Activated T-helper 2 cell treated with anti-CD3 and anti-CD28 coated beads, Interferon-gamma antibody, Interleukin-2, Interleukin-4, amounts not matched to agents 10 μg/mL and 5 μg/mL and 100 μg/mL, durations not matched to agents 14 hours and 24 hours and 36 hours (primary cell): ENCODE measurements around the gene PPP6R2. TPM values are rescaled to one million over a fixed set of nuclear protein-coding genes. Genes with fewer than 3 reads are reported as not detected.
A peak's percentile ranks its signal among the peaks of the same experiment; 100 is the strongest.

Experiments used
- DNase-seq: peaks from one replicate; pipeline ENCODE4 v3.0.0; 2021; ENCODE audit warnings: low spot score
- H3K27ac Mint-ChIP-seq: one replicate; pipeline ENCODE4 v1.8.0; 2021; ENCODE audit warnings: mixed read lengths
- H3K27me3 Mint-ChIP-seq: one replicate; pipeline ENCODE4 v1.8.0; 2021; ENCODE audit warnings: low read depth, mixed read lengths
- H3K36me3 Mint-ChIP-seq: one replicate; pipeline ENCODE4 v1.8.0; 2021; ENCODE audit warnings: low read depth, mixed read lengths
- H3K4me1 Mint-ChIP-seq: one replicate; pipeline ENCODE4 v1.8.0; 2021; ENCODE audit warnings: low read depth, mixed read lengths
- H3K4me3 Mint-ChIP-seq: one replicate; pipeline ENCODE4 v1.8.0; 2021; ENCODE audit warnings: low read depth, mild to moderate bottlenecking, moderate library complexity, mixed read lengths
- H3K9me3 Mint-ChIP-seq: one replicate; pipeline ENCODE4 v1.8.0; 2021; ENCODE audit warnings: mixed read lengths
- intact Hi-C: fragments of 100-400 bp; cut with micrococcal nuclease; formaldehyde crosslinking; loops from one replicate; pipeline ENCODE4 v1.15.1; 2023
- total RNA-seq: library from RNA; stranded (reverse); gene quantifications from 2 replicates; pipeline ENCODE4 v1.2.3, GENCODE V29; 2022

The PPP6R2 gene
- total RNA-seq, 1 donor from 2014 or later: 45.0 TPM

DNA sequence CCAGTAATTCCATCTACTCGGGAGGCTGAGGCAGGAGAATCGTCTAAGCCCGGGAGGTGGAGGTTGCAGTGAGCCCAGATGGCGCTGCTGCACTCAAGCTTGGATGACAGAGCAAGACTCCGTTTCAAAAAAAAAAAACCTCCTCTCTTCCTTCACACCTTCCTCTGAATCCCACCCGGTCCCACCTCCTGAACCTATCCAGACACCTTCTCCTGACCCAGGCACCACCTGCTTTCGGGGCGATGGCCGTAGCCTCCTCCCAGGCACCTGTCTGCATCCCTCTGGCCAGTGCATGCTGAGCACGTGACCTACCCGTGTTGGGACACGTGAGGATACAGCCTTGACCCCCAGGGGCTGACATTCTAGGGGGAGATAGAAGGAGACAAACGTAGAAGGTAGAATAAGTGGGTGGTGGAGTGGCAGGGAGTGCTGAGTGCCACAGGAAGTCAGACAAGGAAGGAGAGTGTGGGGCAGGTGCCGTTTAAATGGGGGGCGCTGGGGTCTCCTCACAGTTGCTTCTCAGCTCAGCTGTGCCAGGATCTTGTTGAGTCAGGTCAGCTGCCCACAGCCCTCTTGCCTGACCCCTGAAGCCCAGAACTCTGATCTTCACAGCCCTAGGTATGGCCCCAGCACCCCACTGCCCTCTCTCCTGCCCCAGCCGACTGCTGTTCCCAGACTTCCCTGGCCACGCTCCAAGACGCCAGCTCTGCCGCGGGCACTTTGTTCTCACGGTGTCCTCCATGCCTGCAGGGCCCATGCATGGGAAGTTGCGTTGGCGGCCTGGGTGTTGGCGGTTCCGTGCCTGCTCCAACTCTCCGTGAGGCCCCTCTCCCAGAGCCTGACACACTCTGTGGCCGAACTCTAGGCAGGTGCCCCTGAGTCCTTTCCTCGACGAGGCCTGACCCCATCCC is 142.3 kb downstream of the PPP6R2 start:
- Mint-ChIP-seq H3K27ac (no peak overlapping the region), H3K27me3 (no peaks in the 10 kb centered on the region), H3K9me3 (no peaks in the 10 kb centered on the region), H3K36me3 (no peaks in the 10 kb centered on the region), H3K4me1 (peaks cover 2% of the 10 kb centered on the region), H3K4me3 (no peak overlapping the region)
- DNase-seq: no peak
- intact Hi-C loops: no loop called here

DNA sequence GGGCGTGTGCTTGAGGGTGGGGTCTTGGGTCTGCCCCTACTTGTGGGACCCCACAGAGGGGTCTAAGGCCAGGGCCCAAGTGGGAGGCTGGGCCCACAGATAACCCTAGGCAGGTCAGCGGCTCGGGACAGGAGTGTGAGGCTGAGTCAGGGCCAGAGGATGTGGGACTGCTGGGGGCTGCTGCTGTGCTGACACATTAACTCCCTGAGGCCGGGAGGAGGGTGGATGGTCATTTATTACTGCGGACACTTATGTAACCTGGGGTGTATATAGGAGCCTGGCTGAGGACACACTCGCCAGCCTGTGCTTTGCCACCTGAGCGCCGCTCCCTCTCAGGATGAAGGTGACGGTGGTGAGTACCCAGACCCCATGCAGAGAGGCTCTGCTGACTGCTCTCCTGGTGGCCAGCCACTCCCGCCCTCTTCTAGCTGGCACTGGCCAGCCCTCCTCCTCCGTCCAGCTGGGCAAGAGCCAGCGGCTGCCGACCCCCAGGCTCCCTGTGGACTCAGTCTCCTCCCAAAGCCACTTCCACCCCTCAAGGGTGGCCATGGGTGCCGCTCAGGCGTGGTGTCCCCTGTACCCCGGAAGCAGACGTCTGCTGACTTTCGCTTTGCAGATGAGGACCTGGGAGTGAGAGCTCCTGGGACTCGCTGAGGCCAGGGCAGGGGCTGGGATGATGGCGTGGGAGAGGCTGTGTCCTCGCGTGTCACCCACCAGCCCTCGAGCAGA is 143.6 kb downstream of the PPP6R2 start, which contains the start of gene MIOX:
Gene MIOX (plus strand): TSS at position 299 of the 729 bp plus-strand sequence. CDS start 39 bp downstream, at position 338.
- Mint-ChIP-seq H3K4me1 (peaks cover 8% of the 10 kb centered on the region), H3K27ac (no peak within 1 kb of the TSS), H3K9me3 (no peaks in the 10 kb centered on the region), H3K27me3 (peaks cover 1% of the 10 kb centered on the region), H3K4me3 (no peak within 1 kb of the TSS), H3K36me3 (no peaks in the 10 kb centered on the region)
- intact Hi-C loops: no loop called here
- DNase-seq: no peak

DNA sequence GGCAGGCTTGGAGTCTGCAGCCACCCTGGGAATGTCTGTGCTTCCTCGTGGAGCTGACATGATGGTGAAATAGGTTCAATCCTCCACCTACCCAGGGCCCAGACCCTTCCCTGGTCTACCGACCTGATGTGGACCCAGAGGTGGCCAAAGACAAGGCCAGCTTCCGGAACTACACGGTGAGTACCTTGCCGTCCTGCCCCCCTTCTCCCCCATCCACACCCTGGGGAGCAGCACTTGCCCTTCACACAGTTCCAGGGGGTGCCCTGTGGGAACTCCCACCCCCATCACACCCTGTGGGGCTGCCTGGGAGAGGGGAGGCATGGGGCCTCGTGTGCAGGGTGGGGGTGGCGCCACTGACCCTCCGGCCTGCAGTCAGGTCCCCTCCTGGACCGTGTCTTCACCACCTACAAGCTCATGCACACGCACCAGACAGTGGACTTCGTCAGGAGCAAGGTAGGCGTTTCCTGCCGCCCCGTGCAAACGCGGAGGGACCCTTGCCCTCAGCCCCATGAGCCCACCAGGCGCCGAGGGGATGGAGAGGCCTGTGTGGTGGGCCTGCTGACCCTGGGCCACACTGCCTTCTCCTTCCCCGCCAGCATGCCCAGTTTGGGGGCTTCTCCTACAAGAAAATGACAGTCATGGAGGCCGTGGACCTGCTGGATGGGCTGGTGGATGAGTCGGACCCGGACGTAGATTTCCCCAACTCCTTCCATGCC is 144.3 kb downstream of the PPP6R2 start:
- DNase-seq: no peak
- Mint-ChIP-seq H3K36me3 (no peaks in the 10 kb centered on the region), H3K4me1 (peaks cover 7% of the 10 kb centered on the region), H3K27ac (no peak overlapping the region), H3K4me3 (no peak overlapping the region), H3K27me3 (peaks cover 1% of the 10 kb centered on the region), H3K9me3 (no peaks in the 10 kb centered on the region)
- intact Hi-C loops: no loop called here

DNA sequence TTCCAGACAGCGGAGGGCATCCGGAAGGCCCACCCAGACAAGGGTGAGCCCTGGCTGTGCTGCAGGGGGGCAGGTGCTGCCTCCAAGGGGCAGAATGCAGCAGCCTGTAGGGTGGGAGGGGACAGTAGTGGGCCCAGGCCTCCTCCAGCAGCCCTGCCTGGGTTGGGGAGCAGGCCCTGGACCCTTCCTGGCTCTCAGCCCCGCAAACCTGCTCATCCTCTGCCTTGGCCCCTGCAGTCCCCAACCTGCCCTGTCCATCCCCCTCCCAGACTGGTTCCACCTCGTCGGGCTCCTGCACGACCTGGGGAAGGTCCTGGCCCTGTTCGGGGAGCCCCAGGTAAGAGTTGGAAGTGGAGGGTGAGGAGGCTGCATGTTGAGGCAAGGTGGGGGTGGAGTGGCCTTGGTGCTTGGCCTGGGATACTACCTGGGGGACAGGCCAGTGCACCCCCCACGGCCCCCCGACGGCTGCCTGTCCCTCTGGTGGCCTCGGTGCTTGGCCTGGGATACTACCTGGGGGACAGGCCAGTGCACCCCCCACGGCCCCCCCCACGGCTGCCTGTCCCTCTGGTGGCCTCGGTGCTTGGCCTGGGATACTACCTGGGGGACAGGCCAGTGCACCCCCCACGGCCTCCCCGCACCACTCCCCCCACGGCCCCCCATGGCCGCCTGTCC is 145.0 kb downstream of the PPP6R2 start:
- H3K9me3 Mint-ChIP-seq: no peaks in the 10 kb centered on the region
- H3K36me3 Mint-ChIP-seq: no peaks in the 10 kb centered on the region
- peaks cover 7% of the 10 kb centered on the region for H3K4me1 Mint-ChIP-seq
- H3K4me3 Mint-ChIP-seq: no peak overlapping the region
- no peak overlapping the region for H3K27ac Mint-ChIP-seq
- intact Hi-C loops: no loop called here
- no peak for DNase-seq
- peaks cover 1% of the 10 kb centered on the region for H3K27me3 Mint-ChIP-seq

DNA sequence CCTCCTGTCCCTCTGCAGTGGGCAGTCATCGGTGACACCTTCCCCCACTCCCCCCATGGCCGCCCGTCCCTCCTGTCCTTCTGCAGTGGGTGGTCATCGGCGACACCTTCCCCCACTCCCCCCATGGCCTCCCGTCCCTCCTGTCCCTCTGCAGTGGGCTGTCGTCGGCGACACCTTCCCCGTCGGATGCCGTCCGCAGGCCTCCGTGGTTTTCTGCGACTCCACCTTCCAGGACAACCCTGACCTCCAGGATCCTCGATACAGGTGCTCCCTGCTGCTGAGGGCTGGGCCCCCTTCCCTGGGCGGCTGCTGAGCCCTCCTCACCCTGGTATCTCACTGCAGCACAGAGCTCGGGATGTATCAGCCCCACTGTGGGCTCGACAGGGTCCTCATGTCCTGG is 145.8 kb downstream of the PPP6R2 start:
- peaks cover 1% of the 10 kb centered on the region for H3K27me3 Mint-ChIP-seq

DNA sequence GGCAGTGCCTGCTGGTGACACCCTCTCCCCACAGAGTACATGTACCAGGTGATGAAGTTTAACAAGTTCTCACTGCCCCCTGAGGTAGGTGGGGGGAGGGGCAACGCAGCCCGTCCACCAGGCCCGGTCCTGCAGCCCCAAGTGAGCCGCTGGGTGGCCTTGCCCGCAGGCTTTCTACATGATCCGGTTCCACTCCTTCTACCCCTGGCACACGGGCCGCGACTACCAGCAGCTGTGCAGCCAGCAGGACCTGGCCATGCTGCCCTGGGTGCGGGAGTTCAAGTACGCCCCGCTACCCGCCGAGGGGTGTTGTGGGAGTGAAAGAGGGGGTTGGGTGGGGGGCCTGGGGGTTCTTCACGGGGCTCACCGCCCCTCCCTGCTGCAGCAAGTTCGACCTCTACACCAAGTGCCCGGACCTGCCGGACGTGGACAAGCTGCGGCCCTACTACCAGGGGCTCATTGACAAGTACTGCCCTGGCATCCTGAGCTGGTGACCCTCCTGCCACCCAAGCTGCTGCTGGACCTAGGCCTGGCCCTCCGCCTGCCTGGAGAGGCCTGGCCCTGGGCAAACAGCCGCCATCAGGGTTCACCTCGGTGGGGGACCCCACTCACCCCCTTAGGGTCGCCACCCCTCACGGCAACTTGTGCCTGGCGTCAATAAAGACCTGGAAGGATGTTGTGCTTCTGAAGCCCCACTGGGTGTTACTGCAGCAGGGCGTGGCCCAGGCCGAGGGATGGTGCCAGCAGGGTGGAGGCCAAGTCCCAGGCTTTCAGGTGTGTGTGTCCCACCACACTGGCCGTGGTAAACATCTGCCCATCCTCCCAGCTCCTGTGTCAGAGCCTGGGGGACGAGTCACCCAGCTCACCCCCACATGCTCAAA is 146.5 kb downstream of the PPP6R2 start:
- intact Hi-C loops: no loop called here
- DNase-seq: no peak
- Mint-ChIP-seq H3K36me3 (no peaks in the 10 kb centered on the region), H3K4me3 (no peak overlapping the region), H3K9me3 (no peaks in the 10 kb centered on the region), H3K4me1 (peaks cover 7% of the 10 kb centered on the region), H3K27ac (no peak overlapping the region), H3K27me3 (peaks cover 1% of the 10 kb centered on the region)

More for the DNA sequence above, 145.8 kb downstream of the PPP6R2 start:
- H3K9me3 Mint-ChIP-seq: no peaks in the 10 kb centered on the region
- H3K36me3 Mint-ChIP-seq: no peaks in the 10 kb centered on the region
- peaks cover 7% of the 10 kb centered on the region for H3K4me1 Mint-ChIP-seq
- H3K27ac Mint-ChIP-seq: no peak overlapping the region
- DNase-seq: no peak
- H3K4me3 Mint-ChIP-seq: no peak overlapping the region
- intact Hi-C loops: no loop called here

DNA sequence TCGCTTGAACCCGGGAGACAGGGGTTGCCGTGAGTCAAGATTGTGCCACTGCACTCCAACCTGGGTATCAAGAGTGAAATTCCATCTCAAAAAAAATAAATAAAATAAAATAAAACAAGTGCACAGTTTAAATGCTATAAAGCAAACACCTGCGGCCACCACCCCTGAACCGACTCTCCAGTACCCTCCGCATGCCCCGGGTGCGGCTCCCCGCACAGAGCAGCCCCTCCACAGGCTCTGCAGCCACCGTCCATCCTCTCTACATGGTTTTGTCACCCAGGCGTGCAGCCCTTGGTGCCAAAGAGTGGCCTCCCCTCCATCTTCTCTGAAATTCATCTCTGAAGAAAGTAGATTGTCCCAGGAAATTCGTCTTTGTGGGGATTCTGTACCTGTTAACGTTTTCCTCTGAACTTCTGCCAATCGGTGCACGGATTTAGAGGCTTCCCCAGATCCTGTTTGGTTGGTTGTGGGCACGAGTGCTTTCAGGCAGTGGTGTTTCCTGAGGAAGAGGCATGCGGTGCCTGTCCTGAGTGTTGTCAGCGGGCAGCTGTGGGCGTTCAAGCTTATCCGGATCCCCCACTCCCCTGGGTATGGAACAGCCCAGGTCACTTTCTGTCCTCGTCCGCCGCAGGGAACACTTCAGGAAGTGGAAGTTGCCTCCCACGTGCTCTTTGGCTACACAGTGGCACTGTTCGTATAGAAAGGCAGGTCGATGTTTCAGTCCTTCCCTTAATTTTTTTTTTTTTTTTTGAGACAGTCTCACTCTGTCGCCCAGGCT is 147.6 kb downstream of the PPP6R2 start:
- Mint-ChIP-seq H3K4me3 (no peak overlapping the region), H3K27me3 (peaks cover 1% of the 10 kb centered on the region), H3K9me3 (no peaks in the 10 kb centered on the region), H3K36me3 (no peaks in the 10 kb centered on the region), H3K27ac (peak overlapping the region; percentile 55), H3K4me1 (peaks cover 7% of the 10 kb centered on the region)
- intact Hi-C loops: no loop called here
- no peak for DNase-seq

Other genes starting within 250 kb of the PPP6R2 start
- gene PANX2, start 172.6 kb upstream of the PPP6R2 start, total RNA-seq: 2.4 and 2.8 TPM in 2 replicates
- 104 and 109 TPM in 2 replicates for gene TRABD, start 157.4 kb upstream of the PPP6R2 start, total RNA-seq
- 26.3 and 26.4 TPM in 2 replicates for gene SELENOO, start 142.3 kb upstream of the PPP6R2 start, total RNA-seq
- gene TUBGCP6, start 98.3 kb upstream of the PPP6R2 start, total RNA-seq: 48.8 and 49.6 TPM in 2 replicates
- gene HDAC10, start 92.1 kb upstream of the PPP6R2 start, total RNA-seq: 60.0 and 62.9 TPM in 2 replicates
- 16.3 and 17.6 TPM in 2 replicates for gene MAPK12, start 81.6 kb upstream of the PPP6R2 start, total RNA-seq
- 19.0 and 20.9 TPM in 2 replicates for gene MAPK11, start 72.9 kb upstream of the PPP6R2 start, total RNA-seq
- gene PLXNB2, start 35.7 kb upstream of the PPP6R2 start, total RNA-seq: 9.8 and 11.1 TPM in 2 replicates
- 2.3 and 2.7 TPM in 2 replicates for gene DENND6B, start 16.3 kb upstream of the PPP6R2 start, total RNA-seq
- 102 and 106 TPM in 2 replicates for gene SBF1, start 131.7 kb downstream of the PPP6R2 start, total RNA-seq
- gene ADM2, start 138.2 kb downstream of the PPP6R2 start, total RNA-seq: 2.2 and 2.9 TPM in 2 replicates
- 0.25 TPM in 1 of 2 replicates, not detected in the other for gene MIOX, start 143.5 kb downstream of the PPP6R2 start, total RNA-seq
- gene LMF2, start 164.4 kb downstream of the PPP6R2 start, total RNA-seq: 77.2 and 81.8 TPM in 2 replicates
- gene NCAPH2, start 164.9 kb downstream of the PPP6R2 start, total RNA-seq: 112 and 115 TPM in 2 replicates
- 3.8 and 8.7 TPM in 2 replicates for gene SCO2, start 182.3 kb downstream of the PPP6R2 start, total RNA-seq
- gene TYMP, start 186.7 kb downstream of the PPP6R2 start, total RNA-seq: 35.9 and 36.9 TPM in 2 replicates
- gene KLHDC7B, start 202.6 kb downstream of the PPP6R2 start, total RNA-seq: 3.0 and 3.3 TPM in 2 replicates
- gene SYCE3, start 219.6 kb downstream of the PPP6R2 start, total RNA-seq: 0.62 TPM in 1 of 2 replicates, not detected in the other
- 68.2 and 74.3 TPM in 2 replicates for gene CPT1B, start 235.1 kb downstream of the PPP6R2 start, total RNA-seq
- gene CHKB, start 239.5 kb downstream of the PPP6R2 start, total RNA-seq: 86.1 and 90.9 TPM in 2 replicates